HEK293 (cell line): Measurements from ENCODE around the gene MOV10L1.

Experiments used
- CTCF ChIA-PET: fragments of 350-600 bp; formaldehyde crosslinking; extraction: SDS; loops from one replicate; lab custom pipeline; 2021; ENCODE audit warnings: antibody characterized with exemption; lab: Yijun Ruan, JAX
- POLR2A ChIA-PET: fragments of 300-600 bp; formaldehyde crosslinking; extraction: SDS; loops from one replicate; lab custom pipeline; 2020; ENCODE audit warnings: antibody characterized with exemption, inconsistent platforms; lab: Yijun Ruan, JAX
- H3K27ac ChIP-seq: fragments of 200-500 bp; sonication (Bioruptor generic); 2 replicates; pipeline ENCODE4 v1.5.1; 2014; ENCODE audit warnings: low read depth, low read length, control low read depth, inconsistent platforms; ENCODE audit errors: extremely low read depth
- H3K36me3 ChIP-seq, 2 experiments: fragments of 200-500 bp in 1 of 2; sonication (Bioruptor generic) in 1 of 2; 1 replicate in 1 of 2; 2 replicates in 1 of 2; pipeline ENCODE4 v1.5.1; 2014 to 2017; ENCODE audit warnings: inconsistent platforms in 2 of 2, low read length in 2 of 2; ENCODE audit not compliant: control insufficient read depth in 2 of 2, insufficient read depth in 1 of 2
- H3K4me1 ChIP-seq: fragments of 200-500 bp; sonication (Bioruptor generic); 2 replicates; pipeline ENCODE4 v1.5.1; 2014; ENCODE audit warnings: mild to moderate bottlenecking, low read length, inconsistent platforms; ENCODE audit not compliant: control insufficient read depth, insufficient read depth
- H3K4me3 ChIP-seq: 2 replicates; pipeline ENCODE4 v1.5.1; 2011; ENCODE audit warnings: low read depth, mild to moderate bottlenecking, control low read depth, low read length, moderate library complexity
- H3K9me3 ChIP-seq: fragments of 200-500 bp; sonication (Bioruptor generic); 2 replicates; pipeline ENCODE4 v1.5.1; 2014; ENCODE audit warnings: low read depth, low read length, inconsistent platforms; ENCODE audit not compliant: control insufficient read depth, insufficient read depth
- GLI2 ChIP-seq: fragments of 450-650 bp; formaldehyde crosslinking; IDR thresholded peaks from 2 replicates; pipeline ENCODE4; 2017; ENCODE audit warnings: missing biosample characterization, missing genetic modification characterization, low read depth, borderline replicate concordance
- KLF10 ChIP-seq: fragments of 450-650 bp; IDR thresholded peaks from 2 replicates; pipeline ENCODE4 v1.5.1; 2018; ENCODE audit warnings: missing biosample characterization, mild to moderate bottlenecking, missing genetic modification characterization
- KLF16 ChIP-seq: fragments of 450-650 bp; formaldehyde crosslinking; IDR thresholded peaks from 2 replicates; pipeline ENCODE4 v1.5.1; 2017; ENCODE audit warnings: missing biosample characterization, missing genetic modification characterization
- KLF9 ChIP-seq: fragments of 450-650 bp; formaldehyde crosslinking; IDR thresholded peaks from 2 replicates; pipeline ENCODE4 v1.5.1; 2016; ENCODE audit warnings: missing biosample characterization, missing genetic modification characterization, low read depth
- MYNN ChIP-seq: fragments of 450-650 bp; formaldehyde crosslinking; IDR thresholded peaks from 2 replicates; pipeline ENCODE4 v1.5.1; 2016; ENCODE audit warnings: missing biosample characterization, missing genetic modification characterization, borderline replicate concordance
- OSR2 ChIP-seq: fragments of 450-650 bp; formaldehyde crosslinking; IDR thresholded peaks from 2 replicates; pipeline ENCODE4 v1.5.1; 2016; ENCODE audit warnings: missing biosample characterization, missing genetic modification characterization
- SALL2 ChIP-seq: fragments of 450-650 bp; formaldehyde crosslinking; IDR thresholded peaks from 2 replicates; pipeline ENCODE4 v1.5.0; 2017; ENCODE audit warnings: missing biosample characterization, mild to moderate bottlenecking, missing genetic modification characterization, borderline replicate concordance
- ZBTB17 ChIP-seq: fragments of 450-650 bp; formaldehyde crosslinking; IDR thresholded peaks from 2 replicates; pipeline ENCODE4 v1.5.1; 2016; ENCODE audit warnings: missing biosample characterization, missing genetic modification characterization
- ZNF112 ChIP-seq: fragments of 450-650 bp; formaldehyde crosslinking; IDR thresholded peaks from 2 replicates; pipeline ENCODE4 v1.5.0; 2017; ENCODE audit warnings: missing biosample characterization, missing genetic modification characterization
- ZNF175 ChIP-seq: fragments of 450-650 bp; formaldehyde crosslinking; IDR thresholded peaks from 2 replicates; pipeline ENCODE4 v1.5.1; 2016; ENCODE audit warnings: missing biosample characterization, missing genetic modification characterization
- ZNF514 ChIP-seq: fragments of 450-650 bp; formaldehyde crosslinking; IDR thresholded peaks from 2 replicates; pipeline ENCODE4 v1.5.1; 2016; ENCODE audit warnings: missing biosample characterization, missing genetic modification characterization
- ZNF585B ChIP-seq: fragments of 450-650 bp; formaldehyde crosslinking; IDR thresholded peaks from 2 replicates; pipeline ENCODE4 v1.5.1; 2016; ENCODE audit warnings: missing biosample characterization, missing genetic modification characterization
- ZNF623 ChIP-seq: fragments of 450-650 bp; formaldehyde crosslinking; IDR thresholded peaks from 2 replicates; pipeline ENCODE4 v1.5.1; 2016; ENCODE audit warnings: missing biosample characterization, missing genetic modification characterization
- ZNF660 ChIP-seq: fragments of 450-650 bp; IDR thresholded peaks from 2 replicates; pipeline ENCODE4 v1.5.1; 2018; ENCODE audit warnings: missing biosample characterization, mild to moderate bottlenecking, missing genetic modification characterization
- ZNF670 ChIP-seq: fragments of 450-650 bp; formaldehyde crosslinking; IDR thresholded peaks from 2 replicates; pipeline ENCODE4 v1.5.1; 2016; ENCODE audit warnings: missing biosample characterization, missing genetic modification characterization, low read depth
- ZNF785 ChIP-seq: fragments of 450-650 bp; formaldehyde crosslinking; IDR thresholded peaks from 2 replicates; pipeline ENCODE4 v1.5.1; 2016; ENCODE audit warnings: missing biosample characterization, missing genetic modification characterization
- ZNF830 ChIP-seq: fragments of 450-650 bp; IDR thresholded peaks from 2 replicates; pipeline ENCODE4 v1.5.0; 2018; ENCODE audit warnings: missing biosample characterization, missing genetic modification characterization, low read depth, mild to moderate bottlenecking, moderate library complexity
- TF ChIP-seq, protein P1 (sequence below): fragments of 450-650 bp; formaldehyde crosslinking; optimal IDR thresholded peaks from 2 replicates; pipeline ENCODE3; 2016; ENCODE audit warnings: missing biosample characterization, mild to moderate bottlenecking, missing genetic modification characterization
- TF ChIP-seq, protein P2 (sequence below): fragments of 450-650 bp; formaldehyde crosslinking; IDR thresholded peaks from 2 replicates; pipeline ENCODE4 v1.5.1; 2016; ENCODE audit warnings: missing biosample characterization, missing genetic modification characterization
- TF ChIP-seq, protein P3 (sequence below): fragments of 450-650 bp; formaldehyde crosslinking; IDR thresholded peaks from 2 replicates; pipeline ENCODE4 v1.5.1; 2016; ENCODE audit warnings: missing biosample characterization, missing genetic modification characterization
- TF ChIP-seq, protein P4 (sequence below): fragments of 450-650 bp; formaldehyde crosslinking; IDR thresholded peaks from 2 replicates; pipeline ENCODE4 v1.5.1; 2016; ENCODE audit warnings: missing biosample characterization, missing genetic modification characterization, low read depth
- TF ChIP-seq, protein P5 (sequence below): fragments of 450-650 bp; formaldehyde crosslinking; IDR thresholded peaks from 2 replicates; pipeline ENCODE4 v1.5.1; 2016; ENCODE audit warnings: missing biosample characterization, missing genetic modification characterization

Gene MOV10L1

DNA sequence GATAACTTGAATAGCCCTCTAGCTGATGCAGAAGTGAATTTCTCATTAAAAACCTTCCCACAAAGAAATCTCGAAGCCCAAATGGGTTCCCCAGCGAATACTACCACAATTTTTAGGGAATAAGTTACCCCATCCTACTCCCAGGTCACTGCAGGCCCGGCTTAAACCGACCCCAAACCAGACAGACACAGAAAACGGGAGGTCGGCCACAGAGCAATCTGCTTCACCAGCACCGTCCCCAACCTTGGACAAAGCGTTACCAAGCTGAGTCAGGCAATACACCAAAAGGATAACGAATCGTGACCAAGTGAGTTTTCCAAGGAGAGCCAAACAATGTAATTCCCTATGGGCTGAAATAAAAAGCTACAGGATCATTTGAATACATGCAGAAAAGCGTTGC lies 575 bp upstream of the MOV10L1 start:
- H3K27ac ChIP-seq: no peak overlapping the region
- no peak for TF ChIP-seq ZNF112
- TF ChIP-seq, protein P1, sequence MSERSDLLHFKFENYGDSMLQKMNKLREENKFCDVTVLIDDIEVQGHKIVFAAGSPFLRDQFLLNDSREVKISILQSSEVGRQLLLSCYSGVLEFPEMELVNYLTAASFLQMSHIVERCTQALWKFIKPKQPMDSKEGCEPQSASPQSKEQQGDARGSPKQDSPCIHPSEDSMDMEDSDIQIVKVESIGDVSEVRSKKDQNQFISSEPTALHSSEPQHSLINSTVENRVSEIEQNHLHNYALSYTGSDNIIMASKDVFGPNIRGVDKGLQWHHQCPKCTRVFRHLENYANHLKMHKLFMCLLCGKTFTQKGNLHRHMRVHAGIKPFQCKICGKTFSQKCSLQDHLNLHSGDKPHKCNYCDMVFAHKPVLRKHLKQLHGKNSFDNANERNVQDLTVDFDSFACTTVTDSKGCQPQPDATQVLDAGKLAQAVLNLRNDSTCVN (tag by site-specific recombination): no peak
- TF ChIP-seq KLF16 (tag by site-specific recombination): no peak

DNA sequence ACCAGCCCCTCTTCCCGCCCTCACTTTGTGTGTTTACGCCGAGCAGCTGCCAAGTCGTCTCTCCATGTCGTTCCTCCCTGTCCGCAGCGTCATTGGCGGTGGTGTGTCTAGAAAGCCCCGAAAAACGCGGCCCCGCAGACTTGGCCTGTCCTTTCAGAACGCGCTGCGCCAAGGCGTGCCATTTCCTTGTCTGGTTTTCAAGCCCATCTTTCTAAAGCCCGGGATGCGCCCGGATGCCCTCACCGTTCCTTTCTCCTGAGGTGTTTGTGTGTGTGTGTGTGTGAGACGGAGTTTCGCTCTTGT lies 557 bp downstream of the MOV10L1 start:
- ChIA-PET POLR2A (no interaction called here), CTCF (no interaction called here)
- Histone ChIP-seq H3K27ac (no peak overlapping the region), H3K9me3 (no peaks in the 10 kb centered on the region), H3K36me3 (no peaks in the 10 kb centered on the region), H3K4me1 (no peaks in the 10 kb centered on the region), H3K4me3 (no peak overlapping the region)
- TF ChIP-seq ZNF830 (tag by site-specific recombination) (no peak), ZNF660 (tag by site-specific recombination) (no peak), ZNF670 (no peak), KLF10 (tag by site-specific recombination) (no peak), ZNF623 (tag by site-specific recombination) (no peak), OSR2 (tag by site-specific recombination) (no peak), ZNF585B (tag by site-specific recombination) (no peak), SALL2 (tag by site-specific recombination) (no peak), ZBTB17 (tag by site-specific recombination) (no peak), ZNF514 (tag by site-specific recombination) (no peak), MYNN (tag by site-specific recombination) (no peak), ZNF175 (tag by site-specific recombination) (no peak), KLF9 (tag by site-specific recombination) (no peak), ZNF785 (no peak), GLI2 (tag by site-specific recombination) (no peak)
- TF ChIP-seq, protein P2, sequence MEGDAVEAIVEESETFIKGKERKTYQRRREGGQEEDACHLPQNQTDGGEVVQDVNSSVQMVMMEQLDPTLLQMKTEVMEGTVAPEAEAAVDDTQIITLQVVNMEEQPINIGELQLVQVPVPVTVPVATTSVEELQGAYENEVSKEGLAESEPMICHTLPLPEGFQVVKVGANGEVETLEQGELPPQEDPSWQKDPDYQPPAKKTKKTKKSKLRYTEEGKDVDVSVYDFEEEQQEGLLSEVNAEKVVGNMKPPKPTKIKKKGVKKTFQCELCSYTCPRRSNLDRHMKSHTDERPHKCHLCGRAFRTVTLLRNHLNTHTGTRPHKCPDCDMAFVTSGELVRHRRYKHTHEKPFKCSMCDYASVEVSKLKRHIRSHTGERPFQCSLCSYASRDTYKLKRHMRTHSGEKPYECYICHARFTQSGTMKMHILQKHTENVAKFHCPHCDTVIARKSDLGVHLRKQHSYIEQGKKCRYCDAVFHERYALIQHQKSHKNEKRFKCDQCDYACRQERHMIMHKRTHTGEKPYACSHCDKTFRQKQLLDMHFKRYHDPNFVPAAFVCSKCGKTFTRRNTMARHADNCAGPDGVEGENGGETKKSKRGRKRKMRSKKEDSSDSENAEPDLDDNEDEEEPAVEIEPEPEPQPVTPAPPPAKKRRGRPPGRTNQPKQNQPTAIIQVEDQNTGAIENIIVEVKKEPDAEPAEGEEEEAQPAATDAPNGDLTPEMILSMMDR (tag by site-specific recombination): no peak
- TF ChIP-seq, protein P3, sequence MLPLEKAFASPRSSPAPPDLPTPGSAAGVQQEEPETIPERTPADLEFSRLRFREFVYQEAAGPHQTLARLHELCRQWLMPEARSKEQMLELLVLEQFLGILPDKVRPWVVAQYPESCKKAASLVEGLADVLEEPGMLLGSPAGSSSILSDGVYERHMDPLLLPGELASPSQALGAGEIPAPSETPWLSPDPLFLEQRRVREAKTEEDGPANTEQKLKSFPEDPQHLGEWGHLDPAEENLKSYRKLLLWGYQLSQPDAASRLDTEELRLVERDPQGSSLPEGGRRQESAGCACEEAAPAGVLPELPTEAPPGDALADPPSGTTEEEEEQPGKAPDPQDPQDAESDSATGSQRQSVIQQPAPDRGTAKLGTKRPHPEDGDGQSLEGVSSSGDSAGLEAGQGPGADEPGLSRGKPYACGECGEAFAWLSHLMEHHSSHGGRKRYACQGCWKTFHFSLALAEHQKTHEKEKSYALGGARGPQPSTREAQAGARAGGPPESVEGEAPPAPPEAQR (tag by site-specific recombination): no peak
- TF ChIP-seq, protein P4, sequence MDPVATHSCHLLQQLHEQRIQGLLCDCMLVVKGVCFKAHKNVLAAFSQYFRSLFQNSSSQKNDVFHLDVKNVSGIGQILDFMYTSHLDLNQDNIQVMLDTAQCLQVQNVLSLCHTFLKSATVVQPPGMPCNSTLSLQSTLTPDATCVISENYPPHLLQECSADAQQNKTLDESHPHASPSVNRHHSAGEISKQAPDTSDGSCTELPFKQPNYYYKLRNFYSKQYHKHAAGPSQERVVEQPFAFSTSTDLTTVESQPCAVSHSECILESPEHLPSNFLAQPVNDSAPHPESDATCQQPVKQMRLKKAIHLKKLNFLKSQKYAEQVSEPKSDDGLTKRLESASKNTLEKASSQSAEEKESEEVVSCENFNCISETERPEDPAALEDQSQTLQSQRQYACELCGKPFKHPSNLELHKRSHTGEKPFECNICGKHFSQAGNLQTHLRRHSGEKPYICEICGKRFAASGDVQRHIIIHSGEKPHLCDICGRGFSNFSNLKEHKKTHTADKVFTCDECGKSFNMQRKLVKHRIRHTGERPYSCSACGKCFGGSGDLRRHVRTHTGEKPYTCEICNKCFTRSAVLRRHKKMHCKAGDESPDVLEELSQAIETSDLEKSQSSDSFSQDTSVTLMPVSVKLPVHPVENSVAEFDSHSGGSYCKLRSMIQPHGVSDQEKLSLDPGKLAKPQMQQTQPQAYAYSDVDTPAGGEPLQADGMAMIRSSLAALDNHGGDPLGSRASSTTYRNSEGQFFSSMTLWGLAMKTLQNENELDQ (tag by site-specific recombination): no peak
- TF ChIP-seq, protein P5, sequence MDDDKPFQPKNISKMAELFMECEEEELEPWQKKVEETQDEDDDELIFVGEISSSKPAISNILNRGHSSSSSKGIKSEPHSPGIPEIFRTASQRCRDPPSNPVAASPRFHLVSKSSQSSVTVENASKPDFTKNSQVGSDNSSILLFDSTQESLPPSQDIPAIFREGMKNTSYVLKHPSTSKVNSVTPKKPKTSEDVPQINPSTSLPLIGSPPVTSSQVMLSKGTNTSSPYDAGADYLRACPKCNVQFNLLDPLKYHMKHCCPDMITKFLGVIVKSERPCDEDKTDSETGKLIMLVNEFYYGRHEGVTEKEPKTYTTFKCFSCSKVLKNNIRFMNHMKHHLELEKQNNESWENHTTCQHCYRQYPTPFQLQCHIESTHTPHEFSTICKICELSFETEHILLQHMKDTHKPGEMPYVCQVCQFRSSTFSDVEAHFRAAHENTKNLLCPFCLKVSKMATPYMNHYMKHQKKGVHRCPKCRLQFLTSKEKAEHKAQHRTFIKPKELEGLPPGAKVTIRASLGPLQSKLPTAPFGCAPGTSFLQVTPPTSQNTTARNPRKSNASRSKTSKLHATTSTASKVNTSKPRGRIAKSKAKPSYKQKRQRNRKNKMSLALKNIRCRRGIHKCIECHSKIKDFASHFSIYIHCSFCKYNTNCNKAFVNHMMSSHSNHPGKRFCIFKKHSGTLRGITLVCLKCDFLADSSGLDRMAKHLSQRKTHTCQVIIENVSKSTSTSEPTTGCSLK (tag by site-specific recombination): no peak

More for the DNA sequence above, 575 bp upstream of the MOV10L1 start:
- no peaks in the 10 kb centered on the region for H3K4me1 ChIP-seq
- no peaks in the 10 kb centered on the region for H3K9me3 ChIP-seq
- POLR2A ChIA-PET: no interaction called here
- H3K4me3 ChIP-seq: no peak overlapping the region
- CTCF ChIA-PET: no interaction called here
- no peaks in the 10 kb centered on the region for H3K36me3 ChIP-seq
